Epithelial cell of proximal tubule (primary cell): ENCODE measurements around the gene TMEM30A. TPM values are rescaled to one million over a fixed set of nuclear protein-coding genes. Genes with fewer than 3 reads are reported as not detected.

Experiments used
- DNase-seq: peaks from one replicate; pipeline ENCODE4 v3.0.0-alpha.2; 2011; ENCODE audit warnings: low read depth
- H3K4me3 ChIP-seq: 2 replicates; pipeline ENCODE4 v1.5.1; 2011; ENCODE audit warnings: low read depth, mild to moderate bottlenecking, low read length
- CTCF ChIP-seq: conservative IDR thresholded peaks from 2 replicates; pipeline ENCODE4 v1.5.1; 2012; ENCODE audit warnings: low read depth, mild to moderate bottlenecking, low read length
- total RNA-seq: library from RNA; depleted of rRNA; stranded (reverse); fragments of >200 nt; gene quantifications from 2 replicates; pipeline ENCODE4 v1.2.3, GENCODE V29; 2015

TMEM30A gene
- 62.7 and 73.1 TPM in 2 replicates for total RNA-seq

GRCh38 chr6:75284632-75285282, at the start of gene TMEM30A:
TMEM30A (minus strand) TSS chr6:75284792; CDS start chr6:75284638, 154 bp downstream.
- TF ChIP-seq CTCF = no peak
- H3K4me3 ChIP-seq = peak within 1 kb of the TSS; percentile 77
- peak; percentile 90 for DNase-seq

GRCh38 chr6:75333676-75334200, 49.1 kb upstream of the TMEM30A start:
- no peak for DNase-seq
- no peak for TF ChIP-seq CTCF
- no peak overlapping the region for H3K4me3 ChIP-seq

- no peak for TF ChIP-seq CTCF
- DNase-seq = no peak
- no peak overlapping the region for H3K4me3 ChIP-seq
Observed at GRCh38 chr6:75331151-75331550, 46.6 kb upstream of the TMEM30A start.

GRCh38 chr6:75329703-75330102, 45.1 kb upstream of the TMEM30A start:
- no peak overlapping the region for H3K4me3 ChIP-seq
- TF ChIP-seq CTCF = no peak
- no peak for DNase-seq

GRCh38 chr6:75327807-75328206, 43.2 kb upstream of the TMEM30A start:
- DNase-seq = no peak
- no peak overlapping the region for H3K4me3 ChIP-seq
- no peak for TF ChIP-seq CTCF

GRCh38 chr6:75326557-75327258, 42.1 kb upstream of the TMEM30A start:
- TF ChIP-seq CTCF = no peak
- DNase-seq = no peak
- no peak overlapping the region for H3K4me3 ChIP-seq
